Skeletal muscle satellite cell (primary cell): ENCODE results near the gene MKLN1.

Source experiments
- H3K27me3 ChIP-seq: 2 replicates; pipeline ENCODE4 v1.7.0; 2013; ENCODE audit warnings: low read length; ENCODE audit not compliant: control insufficient read depth, insufficient read depth
- H3K36me3 ChIP-seq: 2 replicates; pipeline ENCODE4 v1.7.0; 2013; ENCODE audit warnings: mild to moderate bottlenecking, control low read depth, low read length; ENCODE audit not compliant: insufficient read depth
- H3K4me1 ChIP-seq: 2 replicates; pipeline ENCODE4 v1.7.0; 2013; ENCODE audit warnings: low read length; ENCODE audit not compliant: control insufficient read depth, insufficient read depth
- H3K4me2 ChIP-seq: 2 replicates; pipeline ENCODE4 v1.7.0; 2013; ENCODE audit warnings: mild to moderate bottlenecking, low read length
- H3K4me3 ChIP-seq: 2 replicates; pipeline ENCODE4 v1.7.0; 2013; ENCODE audit warnings: low read length
- H3K9ac ChIP-seq: 2 replicates; pipeline ENCODE4 v1.7.0; 2013; ENCODE audit warnings: mild to moderate bottlenecking, low read depth, low read length, moderate library complexity
- H3K9me3 ChIP-seq: replicated peaks from 2 replicates; pipeline ENCODE4 v1.7.0; 2013; ENCODE audit warnings: mild to moderate bottlenecking, control low read depth, low read length

The MKLN1 gene

DNA sequence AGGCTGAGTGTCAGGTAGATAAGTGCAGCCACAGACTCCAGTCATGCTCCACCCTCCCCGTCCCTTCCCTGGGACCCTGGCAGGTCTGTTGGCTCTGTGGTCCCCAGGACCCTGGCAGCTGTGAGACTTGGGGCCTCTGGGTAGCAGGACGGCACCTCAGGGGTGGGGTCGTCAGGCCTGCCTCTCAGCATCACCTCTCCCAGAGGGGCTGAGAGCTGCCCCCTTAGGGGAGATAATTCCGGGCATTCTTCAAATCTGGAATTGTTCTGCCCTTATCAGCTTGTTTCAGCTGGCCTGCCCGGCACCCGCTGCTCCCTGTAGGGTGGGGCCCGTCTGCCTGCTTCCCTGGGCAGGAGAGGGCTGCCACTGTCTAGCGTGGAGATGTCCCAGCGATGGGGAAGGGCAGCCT is 205.5 kb downstream of the MKLN1 start:
- H3K9ac ChIP-seq: no peak overlapping the region
- H3K27me3 ChIP-seq: no peaks in the 10 kb centered on the region

DNA sequence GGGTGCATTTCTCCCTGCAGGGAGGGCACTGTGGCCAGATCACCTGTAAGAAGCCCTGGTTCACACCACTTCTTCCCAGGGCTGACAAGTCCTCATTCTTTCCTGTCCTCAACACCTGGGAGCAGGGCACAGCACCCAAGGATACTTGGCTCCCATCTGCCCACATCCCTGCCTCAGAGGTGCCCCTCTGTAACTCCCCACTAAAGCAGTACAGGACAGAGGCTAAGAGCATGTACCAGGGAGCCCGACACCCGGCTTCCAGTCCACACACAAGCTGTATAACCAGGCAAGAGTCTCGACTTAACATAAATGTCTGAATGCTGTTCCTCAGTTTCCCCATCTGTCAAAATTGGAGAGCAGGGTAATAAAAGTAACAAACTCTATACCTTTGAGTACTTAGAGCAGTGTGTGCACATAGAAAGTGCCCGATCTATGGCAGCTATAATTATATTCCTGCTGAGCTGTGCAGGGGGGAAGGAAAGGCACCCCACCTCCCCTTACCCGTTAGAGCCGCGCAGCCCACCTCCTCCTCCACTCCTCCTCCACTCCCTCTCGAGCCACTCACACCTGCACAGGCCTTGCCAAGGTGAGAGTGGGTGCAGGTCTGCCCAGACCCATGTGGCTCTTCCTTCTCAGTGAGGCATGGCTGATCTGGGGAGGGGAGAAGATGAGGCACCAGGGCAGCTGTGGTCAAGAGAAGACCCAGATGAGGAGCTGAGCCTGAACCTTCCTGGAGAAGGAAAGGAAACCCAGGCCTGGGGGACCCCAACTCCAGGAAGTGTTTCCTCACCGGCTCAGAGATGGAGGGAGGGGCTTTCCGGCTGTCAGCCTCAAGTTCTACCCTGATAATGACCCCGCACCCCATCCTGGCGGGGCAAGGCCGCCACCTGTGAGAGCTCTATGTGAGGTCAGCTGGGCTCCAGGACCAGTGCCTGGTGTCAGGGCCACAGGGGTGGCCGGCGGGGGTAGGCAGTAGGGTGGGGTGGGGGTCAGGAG is 206.2 kb downstream of the MKLN1 start:
- Histone ChIP-seq H3K4me3 (no peak overlapping the region), H3K27me3 (no peaks in the 10 kb centered on the region), H3K4me1 (peaks cover 9% of the 10 kb centered on the region), H3K36me3 (no peaks in the 10 kb centered on the region), H3K9me3 (no peaks in the 10 kb centered on the region), H3K9ac (no peak overlapping the region), H3K4me2 (no peak overlapping the region)

More for the DNA sequence above, 205.5 kb downstream of the MKLN1 start:
- H3K4me1 ChIP-seq: peaks cover 2% of the 10 kb centered on the region
- H3K36me3 ChIP-seq: no peaks in the 10 kb centered on the region
- no peak overlapping the region for H3K4me2 ChIP-seq
- no peaks in the 10 kb centered on the region for H3K9me3 ChIP-seq
- H3K4me3 ChIP-seq: no peak overlapping the region

DNA sequence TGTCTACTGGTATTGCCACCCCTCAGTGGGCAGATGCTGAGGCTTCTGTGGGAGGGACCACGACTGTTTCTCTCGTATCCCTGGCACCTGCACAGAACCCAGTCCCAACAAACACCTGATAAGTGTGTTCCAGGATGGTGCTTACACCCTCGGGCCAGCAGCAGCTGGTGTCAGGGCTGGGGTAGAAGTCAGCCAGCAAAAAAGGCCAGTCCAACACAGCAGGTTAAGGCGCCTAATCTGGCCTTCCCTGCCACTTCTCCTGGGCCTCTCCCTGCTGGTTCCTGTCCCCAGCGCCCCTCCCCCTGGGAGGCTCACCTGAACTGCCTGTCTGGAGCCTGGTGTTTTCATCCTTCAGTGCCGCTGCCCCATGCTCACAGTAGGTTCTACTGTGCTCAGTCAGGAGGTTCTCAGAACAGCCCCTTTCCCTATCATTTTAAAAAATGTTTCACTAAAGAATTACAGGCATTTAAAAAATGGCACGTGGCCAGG is 208.7 kb downstream of the MKLN1 start:
- Histone ChIP-seq H3K27me3 (no peaks in the 10 kb centered on the region), H3K9me3 (no peaks in the 10 kb centered on the region), H3K4me1 (peaks cover 20% of the 10 kb centered on the region), H3K4me3 (no peak overlapping the region), H3K9ac (no peak overlapping the region), H3K4me2 (no peak overlapping the region), H3K36me3 (no peaks in the 10 kb centered on the region)

DNA sequence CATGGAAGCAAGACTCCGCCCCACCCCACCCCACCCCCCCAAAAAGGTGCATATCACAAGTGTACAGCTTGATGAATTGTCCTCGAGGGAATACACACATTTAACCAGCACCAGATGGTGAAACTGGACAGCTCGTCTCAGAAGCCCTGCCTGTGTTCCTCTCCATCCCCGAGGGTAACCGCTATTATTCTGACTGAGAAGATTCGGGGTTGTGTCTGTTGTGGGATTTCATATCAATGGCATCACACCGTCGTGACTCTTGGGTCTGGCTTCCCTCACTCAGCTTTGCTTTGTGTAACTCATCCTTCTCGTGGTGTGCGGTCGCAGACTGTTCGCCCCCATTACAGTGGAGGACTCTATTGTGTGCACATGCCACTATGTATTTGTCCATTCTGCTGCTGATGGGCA is 209.9 kb downstream of the MKLN1 start:
- Histone ChIP-seq H3K4me1 (peaks cover 20% of the 10 kb centered on the region), H3K27me3 (no peaks in the 10 kb centered on the region), H3K36me3 (no peaks in the 10 kb centered on the region), H3K4me2 (no peak overlapping the region), H3K4me3 (no peak overlapping the region), H3K9ac (no peak overlapping the region), H3K9me3 (no peaks in the 10 kb centered on the region)

DNA sequence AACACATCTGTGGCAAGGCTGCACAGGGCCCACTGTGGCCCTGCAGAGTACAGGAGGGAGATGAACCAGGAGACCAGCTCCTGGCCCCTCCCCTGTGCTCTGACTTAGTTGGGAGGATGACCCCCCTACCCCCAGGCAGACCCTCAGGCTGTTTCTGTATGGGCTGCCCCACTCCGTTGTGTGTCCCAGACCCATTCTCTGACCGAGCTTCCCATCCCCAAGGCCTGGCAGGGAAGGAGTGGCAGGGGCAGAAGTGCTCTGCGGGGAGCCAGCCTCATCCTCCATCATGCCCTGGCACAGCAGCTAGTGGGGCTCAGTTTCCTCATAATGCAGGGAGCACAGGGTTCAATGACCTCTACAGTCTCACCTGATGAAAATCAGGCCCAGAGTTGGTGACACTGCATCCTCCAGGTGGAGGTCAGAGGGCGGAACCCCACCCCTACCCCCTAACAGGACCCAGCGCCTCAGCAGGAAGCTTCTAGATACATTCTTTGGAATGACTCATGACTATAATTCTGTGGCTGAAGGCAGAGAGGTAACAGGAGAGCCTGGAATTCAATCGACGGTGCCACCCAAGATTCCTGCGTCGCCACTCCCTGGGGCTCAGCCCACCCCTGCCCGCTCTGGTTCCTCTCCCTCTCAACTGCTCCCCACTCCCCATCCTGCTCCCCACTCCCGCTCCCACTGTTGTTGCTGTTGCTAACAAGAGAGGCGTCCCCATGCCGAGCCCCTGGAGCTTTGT is 210.6 kb downstream of the MKLN1 start:
- no peaks in the 10 kb centered on the region for H3K9me3 ChIP-seq
- peak overlapping the region; percentile 13 for H3K4me3 ChIP-seq
- H3K36me3 ChIP-seq: no peaks in the 10 kb centered on the region
- peaks cover 20% of the 10 kb centered on the region for H3K4me1 ChIP-seq
- no peaks in the 10 kb centered on the region for H3K27me3 ChIP-seq
- peak overlapping the region; percentile 61 for H3K9ac ChIP-seq
- H3K4me2 ChIP-seq: peak overlapping the region; percentile 48

DNA sequence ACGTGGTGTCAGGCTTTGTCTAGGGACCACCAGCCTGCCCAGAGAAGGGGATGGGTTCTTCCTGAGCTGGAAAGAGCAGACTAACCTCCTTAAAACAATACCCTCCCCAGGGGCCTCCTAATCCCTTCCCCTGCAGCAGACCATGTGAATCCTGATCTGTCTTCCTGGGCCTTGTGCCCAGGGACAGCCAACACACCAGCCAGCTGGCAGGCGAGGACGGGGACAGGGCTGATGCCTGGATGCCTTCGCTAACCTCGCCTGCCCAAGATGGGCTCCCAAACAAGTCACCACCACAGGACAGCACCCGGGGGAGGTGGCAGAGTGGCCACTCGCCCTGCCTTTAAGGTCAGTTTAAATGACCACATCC is 211.1 kb downstream of the MKLN1 start:
- Histone ChIP-seq H3K4me1 (peaks cover 20% of the 10 kb centered on the region), H3K9me3 (no peaks in the 10 kb centered on the region), H3K4me3 (peak overlapping the region; percentile 13), H3K36me3 (no peaks in the 10 kb centered on the region), H3K27me3 (no peaks in the 10 kb centered on the region), H3K4me2 (peak overlapping the region; percentile 48), H3K9ac (peak overlapping the region; percentile 61)

DNA sequence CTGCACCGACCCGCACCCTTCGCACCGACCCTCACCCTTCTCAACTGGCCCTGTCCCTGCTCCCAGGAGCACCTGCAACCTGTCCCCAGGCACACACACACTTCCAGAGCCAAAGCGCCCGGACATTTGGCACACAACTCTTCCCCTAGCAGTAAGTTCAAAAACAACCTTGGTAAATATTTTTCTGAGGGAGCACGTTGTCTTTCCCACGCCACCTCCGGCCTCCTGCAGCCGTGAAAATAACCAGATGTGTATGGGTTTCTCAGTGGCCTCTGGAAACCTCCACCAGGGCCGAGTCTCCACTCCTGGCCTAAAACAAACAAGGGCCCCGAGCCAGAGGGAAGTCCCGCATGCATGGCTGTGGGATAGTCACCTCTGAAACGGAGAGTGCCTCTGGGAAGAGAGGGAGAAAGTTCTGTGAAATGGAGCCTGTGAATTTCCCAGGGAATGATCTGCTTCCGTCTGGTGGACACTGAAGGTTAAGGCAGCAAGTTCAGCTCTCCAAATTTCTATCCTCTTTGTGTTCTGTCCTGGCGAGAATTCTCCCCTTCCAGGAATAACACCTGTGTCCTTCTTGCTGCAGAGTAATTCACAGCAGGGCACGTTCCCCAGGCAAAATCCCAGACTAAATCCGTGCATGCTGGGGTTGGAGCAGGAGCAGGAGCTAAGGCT is 213.0 kb downstream of the MKLN1 start:
- Histone ChIP-seq H3K4me3 (no peak overlapping the region), H3K36me3 (no peaks in the 10 kb centered on the region)

DNA sequence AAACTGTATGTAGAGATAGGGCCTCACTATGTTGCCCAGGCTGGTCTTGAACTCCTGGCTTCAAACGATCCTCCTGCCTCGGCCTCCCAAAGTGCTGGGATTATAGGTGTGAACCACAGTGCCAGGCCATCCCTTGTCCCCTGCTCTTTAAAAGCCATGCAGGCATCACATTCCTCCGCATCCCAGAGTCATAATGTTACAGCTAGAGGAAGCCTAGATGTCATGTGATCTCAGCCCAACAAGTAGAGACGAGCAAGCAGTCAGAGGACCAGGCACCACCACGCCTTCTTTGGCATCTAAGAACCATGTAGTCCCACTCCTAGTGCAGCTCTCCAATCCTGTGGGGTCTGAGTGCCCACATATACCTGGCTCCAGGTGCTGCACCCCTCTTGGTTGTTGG is 215.6 kb downstream of the MKLN1 start:
- Histone ChIP-seq H3K4me3 (no peak overlapping the region), H3K4me2 (no peak overlapping the region), H3K9me3 (no peaks in the 10 kb centered on the region), H3K4me1 (peaks cover 21% of the 10 kb centered on the region), H3K9ac (no peak overlapping the region), H3K36me3 (no peaks in the 10 kb centered on the region), H3K27me3 (no peaks in the 10 kb centered on the region)

More for the DNA sequence above, 213.0 kb downstream of the MKLN1 start:
- Histone ChIP-seq H3K4me2 (no peak overlapping the region), H3K9ac (no peak overlapping the region), H3K9me3 (no peaks in the 10 kb centered on the region), H3K27me3 (no peaks in the 10 kb centered on the region), H3K4me1 (peaks cover 24% of the 10 kb centered on the region)

DNA sequence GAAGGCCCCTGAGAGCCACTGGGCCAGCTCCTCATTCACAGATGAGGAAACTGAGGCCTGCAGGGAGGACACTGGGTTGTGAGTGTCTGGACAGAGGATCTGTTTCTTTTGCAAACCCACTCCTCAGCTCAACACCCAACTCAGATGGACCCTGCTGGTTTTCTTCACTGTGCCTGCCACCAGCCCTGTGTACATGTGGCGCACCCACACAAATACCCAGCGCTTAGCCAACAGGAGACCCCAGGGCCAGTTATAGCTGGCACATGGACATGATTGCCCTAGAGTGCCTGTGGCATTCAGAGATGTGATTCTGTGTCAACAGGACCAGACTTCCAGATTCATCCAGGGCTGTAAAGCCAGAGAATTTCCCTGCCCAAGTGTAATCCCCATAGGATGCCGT is 216.3 kb downstream of the MKLN1 start:
- Histone ChIP-seq H3K9ac (no peak overlapping the region), H3K27me3 (no peaks in the 10 kb centered on the region), H3K4me1 (peaks cover 13% of the 10 kb centered on the region), H3K36me3 (no peaks in the 10 kb centered on the region), H3K4me2 (no peak overlapping the region), H3K4me3 (no peak overlapping the region), H3K9me3 (no peaks in the 10 kb centered on the region)

DNA sequence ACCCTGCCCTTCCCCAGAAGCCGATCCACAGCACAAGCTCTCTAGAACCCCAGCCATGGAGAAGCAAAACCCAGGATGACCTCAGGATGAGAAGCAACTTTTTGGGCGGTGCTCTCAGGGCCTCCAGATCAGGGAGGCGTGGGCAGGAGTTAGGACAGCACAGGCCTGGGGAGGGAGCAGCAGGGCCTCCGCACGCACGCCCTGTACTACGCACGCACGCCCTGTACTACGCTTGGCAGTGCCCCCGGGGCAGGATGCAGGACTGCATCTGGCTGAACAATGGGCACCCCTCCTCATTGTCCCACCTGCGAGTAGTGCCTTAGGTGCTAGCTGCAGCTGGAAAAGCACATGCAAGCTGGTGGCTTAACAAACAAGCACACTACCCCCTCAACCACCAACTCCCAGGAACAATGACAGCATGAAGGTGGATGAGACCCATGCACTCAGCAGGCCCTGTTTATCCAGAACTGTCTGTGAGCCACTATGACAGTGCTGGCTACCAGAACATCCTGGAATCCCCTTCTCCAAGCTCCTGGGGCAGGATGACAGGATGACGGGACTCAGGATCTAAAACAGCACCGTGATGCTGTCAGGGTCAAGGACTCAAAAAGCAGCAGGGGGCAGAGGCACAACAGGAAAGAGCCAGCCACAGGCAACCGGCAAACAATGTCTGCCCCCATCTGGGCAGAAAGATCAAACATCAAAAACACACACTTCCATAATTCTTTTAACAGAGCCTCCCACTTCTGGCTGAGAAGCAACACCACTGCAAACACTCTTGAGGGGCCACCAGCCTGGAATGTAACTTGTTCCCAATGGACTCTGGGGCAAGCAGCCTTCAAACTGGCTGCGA is 217.0 kb downstream of the MKLN1 start:
- Histone ChIP-seq H3K4me1 (peaks cover 7% of the 10 kb centered on the region), H3K36me3 (no peaks in the 10 kb centered on the region), H3K4me2 (no peak overlapping the region)

More for the DNA sequence above, 217.0 kb downstream of the MKLN1 start:
- Histone ChIP-seq H3K9ac (no peak overlapping the region), H3K4me3 (no peak overlapping the region), H3K27me3 (no peaks in the 10 kb centered on the region), H3K9me3 (no peaks in the 10 kb centered on the region)
